K562 (cell line): ENCODE results near the gene AMT. TPM values are rescaled to one million over a fixed set of nuclear protein-coding genes. Genes with fewer than 3 reads are reported as not detected.

Experiments
- ATAC-seq: fragments of 200-7000 bp; cut with Tn5 transposase; 3 replicates; pipeline ENCODE4 v1.9.1; 2020; ENCODE audit warnings: moderate library complexity
- BruUV-seq: library from RNA; stranded (reverse); fragments of 400-500 nt; replicated peaks from 2 replicates; lab custom pipeline; 2021; lab: Mats Ljungman, UMichigan
- CTCF ChIA-PET: fragments of 300-600 bp; formaldehyde crosslinking; extraction: SDS; loops from one replicate; lab custom pipeline; 2021; ENCODE audit warnings: low intra/inter-chr PET ratio; lab: Yijun Ruan, JAX
- POLR2A ChIA-PET: fragments of 300-600, 350-650 bp; sonication (Branson Sonifier 250); formaldehyde crosslinking; extraction: SDS; loops from one replicate; lab custom pipeline; 2021; ENCODE audit warnings: antibody characterized with exemption, inconsistent platforms; lab: Yijun Ruan, JAX
- DNase-seq, 4 experiments: peaks; one replicate each; pipeline versions ENCODE4 v3.0.0 to v3.0.0-alpha.2; 2011 to 2018; ENCODE audit warnings: low spot score in 3 of 4, mixed read lengths in 3 of 4; ENCODE audit errors: extremely low read depth in 1 of 4
- FAIRE-seq: peaks from 2 replicates; lab custom pipeline; 2011; peaks lifted over from hg19 to GRCh38; lab: Jason Lieb, UNC
- H2AFZ ChIP-seq: 2 replicates; pipeline ENCODE4 v1.6.0; 2011; ENCODE audit warnings: low read depth, low read length, control low read depth, inconsistent platforms
- H3K27ac ChIP-seq: fragments of 200-600 bp; 3 replicates; pipeline ENCODE4 v1.8.0; 2011; ENCODE audit warnings: low read depth, mild to moderate bottlenecking, control low read depth, inconsistent platforms, low read length, moderate library complexity, mixed read lengths; ENCODE audit errors: extremely low read depth
- H3K27me3 ChIP-seq, 2 experiments: fragments of 300-600 bp in 1 of 2; 2 replicates in 1 of 2; 3 replicates in 1 of 2; pipeline versions ENCODE4 v1.6.0 to v1.8.0; 2011; ENCODE audit warnings: inconsistent platforms in 2 of 2, low read length in 2 of 2, mild to moderate bottlenecking in 1 of 2, mixed read lengths in 1 of 2, moderate library complexity in 1 of 2; ENCODE audit not compliant: control insufficient read depth in 2 of 2, insufficient read depth in 2 of 2
- H3K36me3 ChIP-seq: fragments of 300-600 bp; 3 replicates; pipeline ENCODE4 v1.8.0; 2011; ENCODE audit warnings: mild to moderate bottlenecking, low read length, inconsistent platforms; ENCODE audit not compliant: control insufficient read depth, insufficient read depth
- H3K4me1 ChIP-seq, 2 experiments: fragments of 200-600 bp in 1 of 2; replicated peaks in 1 of 2; 2 replicates in 1 of 2; 3 replicates in 1 of 2; pipeline versions ENCODE4 v1.5.1 to v1.8.0; 2011; ENCODE audit warnings: inconsistent platforms in 2 of 2, low read length in 2 of 2, mild to moderate bottlenecking in 1 of 2, mixed read lengths in 1 of 2, moderate library complexity in 1 of 2; ENCODE audit not compliant: control insufficient read depth in 2 of 2, insufficient read depth in 2 of 2
- H3K4me2 ChIP-seq: 2 replicates; pipeline ENCODE4 v1.6.1; 2011; ENCODE audit warnings: low read length, control low read depth, inconsistent platforms, mixed read lengths; ENCODE audit not compliant: insufficient read depth
- H3K4me3 ChIP-seq: fragments of 200-600 bp; sonication (generic), shearing (Covaris generic); 2 replicates; pipeline ENCODE4 v1.5.1; 2016; ENCODE audit warnings: control low read depth, inconsistent platforms
- H3K79me2 ChIP-seq: fragments of 200-600 bp; 3 replicates; pipeline ENCODE4 v1.8.0; 2011; ENCODE audit warnings: low read length, inconsistent platforms; ENCODE audit not compliant: control insufficient read depth, insufficient read depth
- H3K9ac ChIP-seq, 2 experiments: 2 replicates each; pipeline versions ENCODE4 v1.6.0 to v1.6.1; 2011; ENCODE audit warnings: low read depth in 2 of 2, low read length in 2 of 2, control low read depth in 1 of 2, inconsistent platforms in 1 of 2, mild to moderate bottlenecking in 1 of 2, mixed read lengths in 1 of 2; ENCODE audit not compliant: insufficient read depth in 1 of 2
- H3K9me1 ChIP-seq: one replicate; pipeline ENCODE4 v1.6.0; 2011; ENCODE audit warnings: inconsistent platforms, mild to moderate bottlenecking, low read length, moderate library complexity; ENCODE audit not compliant: control insufficient read depth, insufficient read depth
- H3K9me3 ChIP-seq: replicated peaks from 2 replicates; pipeline ENCODE4 v1.5.1; 2011; ENCODE audit warnings: low read depth, low read length, inconsistent platforms; ENCODE audit not compliant: control insufficient read depth, insufficient read depth
- H4K20me1 ChIP-seq: replicated peaks from 2 replicates; pipeline ENCODE4 v1.6.1; 2011; ENCODE audit warnings: low read length, inconsistent platforms, mixed read lengths; ENCODE audit not compliant: control insufficient read depth, insufficient read depth
- ASH1L ChIP-seq: fragments of 450-650 bp; IDR thresholded peaks from 2 replicates; pipeline ENCODE4 v1.6.1; 2018; ENCODE audit warnings: borderline replicate concordance, mild to moderate bottlenecking, low read depth; ENCODE audit not compliant: partially characterized antibody
- HDAC8 ChIP-seq: fragments of 450-650 bp; IDR thresholded peaks from 2 replicates; pipeline ENCODE4 v1.6.1; 2016; ENCODE audit warnings: mild to moderate bottlenecking, missing genetic modification characterization, moderate library complexity, missing compliant biosample characterization
- HNRNPH1 ChIP-seq: fragments of 200-400 bp; formaldehyde crosslinking; optimal IDR thresholded peaks from 2 replicates; pipeline ENCODE3; 2017; ENCODE audit warnings: low read depth, mild to moderate bottlenecking, low read length, moderate library complexity
- NFIC ChIP-seq: fragments of 450-650 bp; IDR thresholded peaks from 2 replicates; pipeline ENCODE4 v1.6.1; 2017; ENCODE audit warnings: mild to moderate bottlenecking, inconsistent platforms
- WGBS: fragments of 100-300 bp; shearing (Covaris generic); methylation state at CpG from one replicate; pipeline ENCODE4 v1.1.6; 2016; ENCODE audit warnings: low coverage, mixed read lengths; ENCODE audit not compliant: insufficient coverage; ENCODE audit errors: missing lambda C conversion rate; 5-methylcytosine and 5-hydroxymethylcytosine counted together
- in situ Hi-C: fragments of 300-500 bp; cut with MboI; formaldehyde crosslinking; loops from 4 replicates; pipeline ENCODE4 v1.15.0; 2018; ENCODE audit warnings: inconsistent platforms, mixed read lengths
- intact Hi-C: fragments of 100-400 bp; cut with micrococcal nuclease; formaldehyde crosslinking; loops from 2 replicates; pipeline ENCODE4 v1.14.2; 2022
- polyA plus RNA-seq, 8 experiments: library from polyadenylated mRNA; depleted of rRNA in 4 of 8; stranded (reverse) in 5 of 8; unstranded in 3 of 8; fragments of >200 nt; fragmentation: Nextera tagmentation in 2 of 8; fragmentation: Illumina TruSeq in 1 of 8; extraction: Ambion mirVana in 2 of 8; extraction: Trizol in 1 of 8; gene quantifications; 2 replicates each; pipeline versions ENCODE4 v1.2.1 to v1.2.3, GENCODE V29; 2011 to 2014; ENCODE audit warnings: inconsistent platforms in 1 of 8, missing spikeins in 1 of 8
- total RNA-seq, 7 experiments: library from RNA; depleted of rRNA in 6 of 7; stranded (reverse); fragments of >200 nt in 6 of 7; fragmentation: Illumina TruSeq in 2 of 7; extraction: Trizol in 2 of 7; gene quantifications; 2 replicates each; pipeline versions ENCODE4 v1.2.1 to v1.2.3, GENCODE V29; 2011 to 2021; ENCODE audit warnings: low replicate concordance in 1 of 7
- TF ChIP-seq, protein P1 (sequence below): sonication (generic); formaldehyde crosslinking; IDR thresholded peaks from 2 replicates; pipeline ENCODE4 v1.8.1; 2022; ENCODE audit warnings: missing genetic modification reagents
- TF ChIP-seq, protein P2 (sequence below): fragments of 450-650 bp; IDR thresholded peaks from 2 replicates; pipeline ENCODE4 v1.6.1; 2016; ENCODE audit warnings: missing biosample characterization, missing genetic modification characterization

AMT gene
- total and polyA plus RNA-seq, 9 of the 15 experiments (the other 6 are each of a cell fraction or from before 2014, with no cell fraction given), result 0.14 to 2.1 (median 0.52) TPM

DNA sequence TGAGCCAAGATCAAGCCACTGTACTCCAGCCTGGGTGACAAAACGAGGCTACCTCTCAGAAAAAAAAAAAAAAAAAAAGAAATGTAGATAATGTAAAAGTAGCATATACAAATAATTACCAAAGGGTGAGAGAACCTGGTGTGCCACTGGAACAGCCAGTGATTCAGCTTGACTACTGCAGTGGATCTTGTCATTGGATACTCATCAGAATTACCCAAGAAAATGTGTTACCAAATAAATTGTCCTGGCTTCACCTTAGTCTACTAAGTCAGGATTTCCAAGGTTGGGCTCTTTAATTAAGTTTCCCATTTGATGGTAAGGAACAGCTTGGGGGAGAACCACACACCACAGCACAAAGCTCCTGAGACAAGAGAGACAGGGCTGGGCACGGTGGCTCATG lies 5.3 kb upstream of the AMT start:
- ChIA-PET POLR2A (interaction anchor here (2.1 kb wide), 1 partner anchor 13 kb away, joined by 8 read pairs; no protein-coding TSS in a partner anchor), CTCF (no interaction called here)
- Histone ChIP-seq H3K9ac (no peak overlapping the region), H4K20me1 (no peaks in the 10 kb centered on the region), H3K27ac (no peak overlapping the region), H3K27me3 (no peaks in the 10 kb centered on the region), H3K9me3 (no peaks in the 10 kb centered on the region), H3K36me3 (no peaks in the 10 kb centered on the region), H3K4me3 (no peak overlapping the region), H3K4me2 (no peak overlapping the region), H3K79me2 (no peaks in the 10 kb centered on the region), H3K9me1 (no peaks in the 10 kb centered on the region), H2AFZ (no peak overlapping the region), H3K4me1 (peaks cover 0 to 21% of the 10 kb centered on the region in 2 experiments; a peak in 3 of 5 replicates)
- ATAC-seq, result no peak
- intact Hi-C loops, result loop anchor here (5.0 kb wide), 1 partner anchor 85 kb away; the partner anchor contains the start of gene USP4
- no peak for DNase-seq
- no peak for FAIRE-seq
- in situ Hi-C loops, result loop anchor here (25.0 kb wide), 1 partner anchor 265 kb away; the partner anchor contains the start of genes CCDC71 and KLHDC8B
- TF ChIP-seq HDAC8 (tag) (no peak), HNRNPH1 (no peak), ASH1L (no peak), NFIC (no peak)
- TF ChIP-seq, protein P1, sequence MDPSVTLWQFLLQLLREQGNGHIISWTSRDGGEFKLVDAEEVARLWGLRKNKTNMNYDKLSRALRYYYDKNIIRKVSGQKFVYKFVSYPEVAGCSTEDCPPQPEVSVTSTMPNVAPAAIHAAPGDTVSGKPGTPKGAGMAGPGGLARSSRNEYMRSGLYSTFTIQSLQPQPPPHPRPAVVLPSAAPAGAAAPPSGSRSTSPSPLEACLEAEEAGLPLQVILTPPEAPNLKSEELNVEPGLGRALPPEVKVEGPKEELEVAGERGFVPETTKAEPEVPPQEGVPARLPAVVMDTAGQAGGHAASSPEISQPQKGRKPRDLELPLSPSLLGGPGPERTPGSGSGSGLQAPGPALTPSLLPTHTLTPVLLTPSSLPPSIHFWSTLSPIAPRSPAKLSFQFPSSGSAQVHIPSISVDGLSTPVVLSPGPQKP (CRISPR knock-in tag), result no peak
- TF ChIP-seq, protein P2, sequence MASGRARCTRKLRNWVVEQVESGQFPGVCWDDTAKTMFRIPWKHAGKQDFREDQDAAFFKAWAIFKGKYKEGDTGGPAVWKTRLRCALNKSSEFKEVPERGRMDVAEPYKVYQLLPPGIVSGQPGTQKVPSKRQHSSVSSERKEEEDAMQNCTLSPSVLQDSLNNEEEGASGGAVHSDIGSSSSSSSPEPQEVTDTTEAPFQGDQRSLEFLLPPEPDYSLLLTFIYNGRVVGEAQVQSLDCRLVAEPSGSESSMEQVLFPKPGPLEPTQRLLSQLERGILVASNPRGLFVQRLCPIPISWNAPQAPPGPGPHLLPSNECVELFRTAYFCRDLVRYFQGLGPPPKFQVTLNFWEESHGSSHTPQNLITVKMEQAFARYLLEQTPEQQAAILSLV (tag), result no peak
- no TSS peak for BruUV-seq
- no CpG with 5 or more reads among the region's 2 CpGs for WGBS
